MCF 10A (cell line): ENCODE measurements around the gene B9D1. TPM values are rescaled to one million over a fixed set of nuclear protein-coding genes. Genes with fewer than 3 reads are reported as not detected.

Experiments
- BruUV-seq: library from RNA; stranded (reverse); fragments of 400-500 nt; replicated peaks from 2 replicates; lab custom pipeline; 2021; lab: Mats Ljungman, UMichigan
- CTCF ChIA-PET: fragments of 300-600 bp; sonication (Branson Sonifier 250); formaldehyde crosslinking; extraction: SDS; loops from one replicate; lab custom pipeline; 2021; ENCODE audit warnings: antibody characterized with exemption, inconsistent platforms; lab: Yijun Ruan, JAX
- POLR2A ChIA-PET: fragments of 300-600, 350-650 bp; sonication (Branson Sonifier 250); formaldehyde crosslinking; extraction: SDS; loops from one replicate; lab custom pipeline; 2020; ENCODE audit warnings: antibody characterized with exemption, inconsistent platforms; lab: Yijun Ruan, JAX
- DNase-seq: peaks from one replicate; pipeline ENCODE4 v3.0.0-alpha.2; 2018; ENCODE audit not compliant: unreplicated experiment
- H3K27ac Mint-ChIP-seq: one replicate; pipeline ENCODE4 v1.8.0; 2022; ENCODE audit warnings: mild to moderate bottlenecking, low read depth, mixed read lengths; ENCODE audit not compliant: unreplicated experiment
- H3K27me3 Mint-ChIP-seq: one replicate; pipeline ENCODE4 v1.8.0; 2022; ENCODE audit warnings: mixed read lengths; ENCODE audit not compliant: insufficient read depth, unreplicated experiment
- H3K36me3 Mint-ChIP-seq: one replicate; pipeline ENCODE4 v1.8.0; 2022; ENCODE audit warnings: mild to moderate bottlenecking, moderate library complexity, mixed read lengths; ENCODE audit not compliant: insufficient read depth, unreplicated experiment
- H3K4me1 Mint-ChIP-seq: one replicate; pipeline ENCODE4 v1.8.0; 2022; ENCODE audit warnings: mixed read lengths; ENCODE audit not compliant: insufficient read depth, unreplicated experiment
- H3K4me3 Mint-ChIP-seq: one replicate; pipeline ENCODE4 v1.8.0; 2022; ENCODE audit warnings: mild to moderate bottlenecking, moderate library complexity, mixed read lengths; ENCODE audit not compliant: unreplicated experiment
- H3K9me3 Mint-ChIP-seq: one replicate; pipeline ENCODE4 v1.8.0; 2022; ENCODE audit warnings: mixed read lengths; ENCODE audit not compliant: unreplicated experiment
- intact Hi-C: fragments of 100-400 bp; cut with micrococcal nuclease; formaldehyde crosslinking; loops from 2 replicates; pipeline ENCODE4 v1.14.1; 2022
- total RNA-seq: library from RNA; stranded (reverse); gene quantifications from 2 replicates; pipeline ENCODE4 v1.2.3, GENCODE V29; 2022
- TF ChIP-seq, protein P1 (sequence below): fragments of 200-600 bp; IDR thresholded peaks from one replicate; pipeline ENCODE4 v1.8.0; 2022; ENCODE audit warnings: antibody characterized with exemption, mild to moderate bottlenecking; ENCODE audit not compliant: unreplicated experiment

Gene B9D1
- total RNA-seq, 1 experiment from 2014 or later, result 33.0 TPM

DNA sequence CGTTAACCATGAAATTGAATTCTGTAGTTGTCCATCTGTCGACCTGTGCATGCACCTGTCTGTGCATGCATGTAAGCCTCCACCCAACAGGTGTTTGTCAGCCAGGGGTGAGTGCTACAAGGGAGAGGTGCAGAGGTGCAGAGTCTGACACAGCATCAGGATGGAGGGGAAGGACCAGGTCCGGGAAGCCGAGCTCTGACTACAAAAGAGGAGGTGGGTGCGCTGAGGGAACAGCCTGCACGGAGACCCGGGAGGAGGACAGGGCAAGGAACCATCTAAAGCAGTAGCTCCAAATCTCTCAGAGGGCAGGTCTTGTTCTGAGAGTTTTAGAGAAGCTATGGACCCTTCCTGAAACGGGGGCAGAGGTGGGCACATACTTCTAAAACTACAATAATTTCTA lies 54.1 kb downstream of the B9D1 start:
- no peaks in the 10 kb centered on the region for H3K9me3 Mint-ChIP-seq
- no TSS peak for BruUV-seq
- POLR2A ChIA-PET, result interaction anchor here (0.9 to 1.2 kb wide), 2 partner anchors 26 to 70 kb away, joined by 3 read pairs; no protein-coding TSS in a partner anchor
- H3K4me3 Mint-ChIP-seq, result no peak overlapping the region
- DNase-seq, result no peak
- H3K4me1 Mint-ChIP-seq, result peaks cover under 1% of the 10 kb centered on the region
- CTCF ChIA-PET, result no interaction called here
- TF ChIP-seq, protein P1, sequence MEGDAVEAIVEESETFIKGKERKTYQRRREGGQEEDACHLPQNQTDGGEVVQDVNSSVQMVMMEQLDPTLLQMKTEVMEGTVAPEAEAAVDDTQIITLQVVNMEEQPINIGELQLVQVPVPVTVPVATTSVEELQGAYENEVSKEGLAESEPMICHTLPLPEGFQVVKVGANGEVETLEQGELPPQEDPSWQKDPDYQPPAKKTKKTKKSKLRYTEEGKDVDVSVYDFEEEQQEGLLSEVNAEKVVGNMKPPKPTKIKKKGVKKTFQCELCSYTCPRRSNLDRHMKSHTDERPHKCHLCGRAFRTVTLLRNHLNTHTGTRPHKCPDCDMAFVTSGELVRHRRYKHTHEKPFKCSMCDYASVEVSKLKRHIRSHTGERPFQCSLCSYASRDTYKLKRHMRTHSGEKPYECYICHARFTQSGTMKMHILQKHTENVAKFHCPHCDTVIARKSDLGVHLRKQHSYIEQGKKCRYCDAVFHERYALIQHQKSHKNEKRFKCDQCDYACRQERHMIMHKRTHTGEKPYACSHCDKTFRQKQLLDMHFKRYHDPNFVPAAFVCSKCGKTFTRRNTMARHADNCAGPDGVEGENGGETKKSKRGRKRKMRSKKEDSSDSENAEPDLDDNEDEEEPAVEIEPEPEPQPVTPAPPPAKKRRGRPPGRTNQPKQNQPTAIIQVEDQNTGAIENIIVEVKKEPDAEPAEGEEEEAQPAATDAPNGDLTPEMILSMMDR, result no peak
- no peak overlapping the region for H3K27ac Mint-ChIP-seq
- H3K36me3 Mint-ChIP-seq, result peaks cover 28% of the 10 kb centered on the region
- intact Hi-C loops, result no loop called here
- no peaks in the 10 kb centered on the region for H3K27me3 Mint-ChIP-seq

DNA sequence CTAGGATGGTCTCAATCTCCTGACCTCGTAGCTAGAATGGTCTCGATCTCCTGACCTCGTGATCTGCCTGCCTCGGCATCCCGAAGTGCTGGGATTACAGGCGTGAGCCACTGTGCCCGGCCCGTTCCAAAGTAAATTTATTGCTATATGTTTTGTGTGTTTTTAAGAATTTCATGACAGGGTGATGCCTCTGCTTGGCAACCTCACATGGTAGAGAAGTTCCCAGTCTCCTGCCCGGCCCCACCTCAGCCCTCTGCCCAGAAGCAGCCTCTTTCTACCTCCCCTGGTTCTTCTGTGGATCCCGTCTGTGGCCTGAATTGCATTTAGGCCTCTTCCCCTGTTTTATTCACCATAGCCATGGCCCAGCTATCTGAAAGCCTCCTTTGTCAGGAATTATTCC lies 55.0 kb downstream of the B9D1 start:
- Mint-ChIP-seq H3K27ac (no peak overlapping the region), H3K4me1 (no peaks in the 10 kb centered on the region), H3K4me3 (no peak overlapping the region), H3K27me3 (no peaks in the 10 kb centered on the region), H3K36me3 (peaks cover 21% of the 10 kb centered on the region), H3K9me3 (no peaks in the 10 kb centered on the region)
- POLR2A ChIA-PET, result interaction anchor here (1.2 kb wide), 1 partner anchor 69 kb away, joined by 3 read pairs; no protein-coding TSS in a partner anchor
- BruUV-seq, result no TSS peak
- CTCF ChIA-PET, result no interaction called here
- intact Hi-C loops, result no loop called here
- TF ChIP-seq, protein P1, result no peak
- DNase-seq, result no peak

DNA sequence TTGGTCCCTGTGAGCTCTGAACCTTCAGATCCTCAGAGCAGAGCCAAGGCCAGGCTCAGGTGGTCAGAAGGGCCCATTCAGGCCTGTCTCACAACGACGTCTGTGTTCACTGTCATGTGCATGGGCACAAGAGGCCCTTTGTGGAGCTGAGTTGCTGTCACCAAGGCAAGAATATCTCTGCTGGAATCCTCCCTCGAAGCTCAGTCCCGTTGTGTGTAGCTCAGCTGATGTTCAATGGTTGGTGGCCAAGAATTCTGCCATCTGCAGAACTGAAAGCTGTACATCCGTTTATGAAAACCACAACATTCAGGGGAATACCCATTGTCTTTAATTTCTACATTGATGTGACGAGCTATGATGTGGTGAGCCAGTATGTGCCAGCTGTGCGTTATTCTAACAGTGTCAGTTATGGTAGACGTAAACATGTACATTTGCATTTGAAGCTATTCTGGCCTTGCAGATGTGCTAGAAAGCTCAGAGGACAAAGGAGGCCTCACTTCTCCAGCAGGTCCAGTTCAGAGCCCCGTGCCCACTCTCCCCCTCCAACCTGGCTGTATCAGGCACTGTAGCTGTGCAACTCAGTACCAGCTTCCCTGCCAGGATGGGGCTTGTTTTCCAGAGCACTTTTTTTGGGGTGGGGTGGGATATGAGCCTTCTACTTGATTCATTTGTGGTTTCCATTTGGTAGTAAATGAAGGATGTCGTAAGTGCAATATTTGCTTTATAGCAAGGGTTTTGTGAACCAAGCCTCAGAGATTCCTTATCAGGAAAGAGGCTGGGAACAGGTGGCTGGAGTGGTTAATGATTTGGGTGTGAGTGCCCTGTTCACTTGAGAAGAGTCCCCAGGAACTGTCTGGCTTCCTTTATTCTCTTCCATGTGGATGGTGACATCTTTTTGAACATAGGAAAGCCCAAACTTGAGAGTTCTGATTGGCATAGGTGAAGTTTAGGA lies 56.1 kb downstream of the B9D1 start:
- peaks cover 27% of the 10 kb centered on the region for H3K36me3 Mint-ChIP-seq
- no peak for DNase-seq
- ChIA-PET POLR2A (no interaction called here), CTCF (interaction anchor here (0.6 to 1.2 kb wide), 3 partner anchors 11 to 398 kb away, joined by 4 to 5 read pairs (median 4); partner anchors contain the start of gene B9D1)
- peaks cover 5% of the 10 kb centered on the region for H3K4me1 Mint-ChIP-seq
- H3K27me3 Mint-ChIP-seq, result no peaks in the 10 kb centered on the region
- no peak overlapping the region for H3K27ac Mint-ChIP-seq
- no peak overlapping the region for H3K4me3 Mint-ChIP-seq
- intact Hi-C loops, result no loop called here
- TF ChIP-seq, protein P1, result no peak
- H3K9me3 Mint-ChIP-seq, result no peaks in the 10 kb centered on the region
- no TSS peak for BruUV-seq

DNA sequence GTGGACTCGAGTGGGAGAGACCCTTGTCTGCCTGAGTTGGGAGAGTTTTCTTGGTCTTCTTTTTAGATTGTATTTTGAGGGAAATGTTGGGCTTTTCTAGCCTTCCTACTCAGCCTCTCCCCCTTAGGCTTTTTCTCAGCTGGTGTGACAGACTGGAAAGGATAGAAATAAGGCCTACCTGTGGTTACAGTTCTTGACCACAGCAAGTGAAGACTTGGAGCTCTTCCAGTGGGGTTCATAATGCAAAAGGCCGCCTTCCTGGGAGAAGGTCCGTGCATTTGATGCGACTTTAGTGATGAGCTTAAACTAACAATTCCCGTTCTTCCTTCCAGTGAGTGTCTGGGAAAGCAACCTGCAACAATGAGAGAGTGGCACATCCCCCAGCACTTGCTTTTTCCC lies 56.8 kb downstream of the B9D1 start:
- ChIA-PET POLR2A (no interaction called here), CTCF (interaction anchor here (0.6 to 1.2 kb wide), 3 partner anchors 10 to 397 kb away, joined by 4 to 5 read pairs (median 4); partner anchors contain the start of gene B9D1)
- no peaks in the 10 kb centered on the region for H3K27me3 Mint-ChIP-seq
- intact Hi-C loops, result no loop called here
- TF ChIP-seq, protein P1, result no peak
- DNase-seq, result no peak
- BruUV-seq, result no TSS peak
- no peak overlapping the region for H3K4me3 Mint-ChIP-seq
- H3K36me3 Mint-ChIP-seq, result peaks cover 32% of the 10 kb centered on the region
- no peak overlapping the region for H3K27ac Mint-ChIP-seq
- no peaks in the 10 kb centered on the region for H3K9me3 Mint-ChIP-seq
- H3K4me1 Mint-ChIP-seq, result peaks cover 10% of the 10 kb centered on the region
